Tibial nerve (tissue), 4 donors: ENCODE measurements around the gene GALM. TPM values are rescaled to one million over a fixed set of nuclear protein-coding genes. Genes with fewer than 3 reads are reported as not detected.

ENCODE experiments used
- DNase-seq, 2 donors: peaks; one replicate each; pipeline ENCODE4 v3.0.0-alpha.2; 2019; ENCODE audit warnings: low spot score in 2 of 2
- H3K27ac ChIP-seq, 4 donors: fragments of 200-600 bp; sonication (generic) in 3 of 4; one replicate each; pipeline ENCODE4 v1.5.1; 2017 to 2019; ENCODE audit warnings: mild to moderate bottlenecking in 1 of 4
- H3K27me3 ChIP-seq, 2 donors: fragments of 200-600 bp; sonication (generic) in 1 of 2; one replicate each; pipeline versions ENCODE4 v1.5.1 to v1.6.0; 2017 to 2019
- H3K36me3 ChIP-seq, 3 donors: fragments of 200-600 bp; sonication (generic); one replicate each; pipeline ENCODE4 v1.5.1; 2018 to 2019
- H3K4me1 ChIP-seq, 4 donors: fragments of 200-600 bp; sonication (generic) in 3 of 4; one replicate each; pipeline ENCODE4 v1.5.1; 2017 to 2019
- H3K4me3 ChIP-seq, 4 donors: fragments of 200-600 bp; sonication (generic) in 3 of 4; one replicate each; pipeline ENCODE4 v1.5.1; 2017 to 2019; ENCODE audit warnings: mild to moderate bottlenecking in 1 of 4, moderate library complexity in 1 of 4
- H3K9me3 ChIP-seq, 4 donors: fragments of 200-600 bp; sonication (generic) in 3 of 4; one replicate each; pipeline ENCODE4 v1.5.1; 2017 to 2019
- CTCF ChIP-seq, 5 experiments: fragments of 200-600 bp in 3 of 5; fragments of 450-650 bp in 2 of 5; sonication (generic) in 3 of 5; IDR thresholded peaks; one replicate each; pipeline ENCODE4 v1.5.1; 2016 to 2019; ENCODE audit warnings: antibody characterized with exemption in 5 of 5, mild to moderate bottlenecking in 3 of 5, moderate library complexity in 2 of 5
- EP300 ChIP-seq, 2 donors: sonication (generic); formaldehyde crosslinking; IDR thresholded peaks; one replicate each; pipeline ENCODE4 v1.6.1; 2017; ENCODE audit warnings: antibody characterized with exemption in 2 of 2, mild to moderate bottlenecking in 1 of 2
- POLR2A ChIP-seq, 2 donors: fragments of 450-650 bp; IDR thresholded peaks; one replicate each; pipeline ENCODE4 v1.6.1; 2017; ENCODE audit warnings: antibody characterized with exemption in 2 of 2, mild to moderate bottlenecking in 2 of 2, moderate library complexity in 2 of 2
- WGBS, 2 donors: methylation state at CpG; one replicate each; pipeline ENCODE4 v1.1.5; 2018; 5-methylcytosine and 5-hydroxymethylcytosine counted together
- total RNA-seq, 4 donors: library from RNA; depleted of rRNA; stranded (reverse); fragments of >200 nt; gene quantifications; one replicate each; pipeline ENCODE4 v1.1.0, GENCODE V29; 2016

Gene GALM
- total RNA-seq, 4 donors from 2014 or later, result 20.7 to 57.9 (median 34.2) TPM

- Histone ChIP-seq H3K27me3 (no peaks in the 10 kb centered on the region), H3K36me3 (peaks cover 0 to 81% (median 27%) of the 10 kb centered on the region in 3 donors), H3K4me3 (no peak overlapping the region), H3K27ac (peak overlapping the region in 1 of 4 donors; percentile 18), H3K9me3 (peaks cover 0 to 4% (median 0%) of the 10 kb centered on the region in 4 donors), H3K4me1 (peaks cover 0 to 61% (median 16%) of the 10 kb centered on the region in 4 donors)
- 74 to 75% methylated on average over 3 of the region's 3 CpGs for WGBS, 2 donors
- TF ChIP-seq CTCF (IDR thresholded peaks at IDR 0.05) (no peak), POLR2A (IDR thresholded peaks at IDR 0.05) (no peak), EP300 (IDR thresholded peaks at IDR 0.05) (no peak)
- DNase-seq, result no peak
Measured at GRCh38 chr2:38743672-38744398, 77.9 kb downstream of the GALM start.

DNA sequence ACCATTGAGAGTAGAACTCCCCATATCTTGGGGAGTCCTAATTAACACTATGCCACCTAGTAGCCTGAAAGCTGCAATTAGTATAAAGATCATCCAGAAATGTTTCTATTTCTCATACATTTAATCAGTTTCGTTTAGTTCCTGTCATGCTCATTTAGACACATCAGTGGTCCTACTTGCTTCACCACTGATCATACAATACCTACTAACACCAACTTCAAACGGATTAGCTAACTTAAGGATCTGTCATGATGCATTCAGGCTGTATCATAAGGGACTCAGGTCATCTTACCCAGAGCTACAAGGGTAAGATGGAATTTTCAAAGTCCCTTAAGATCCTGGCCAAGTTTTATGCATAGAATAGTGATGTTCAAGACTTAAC lies 78.5 kb downstream of the GALM start:
- WGBS, 2 donors, result 49 to 54% methylated on average over 2 of the region's 2 CpGs
- H3K36me3 ChIP-seq, result peaks cover 0 to 79% (median 29%) of the 10 kb centered on the region in 3 donors
- H3K27ac ChIP-seq, result peak overlapping the region in 1 of 4 donors; percentile 18
- peaks cover 0 to 67% (median 20%) of the 10 kb centered on the region in 4 donors for H3K4me1 ChIP-seq
- H3K9me3 ChIP-seq, result peaks cover 0 to 4% (median 0%) of the 10 kb centered on the region in 4 donors
- TF ChIP-seq CTCF (IDR thresholded peaks at IDR 0.05) (no peak), POLR2A (IDR thresholded peaks at IDR 0.05) (no peak), EP300 (IDR thresholded peaks at IDR 0.05) (no peak)
- H3K27me3 ChIP-seq, result no peaks in the 10 kb centered on the region
- no peak for DNase-seq
- no peak overlapping the region for H3K4me3 ChIP-seq

- peaks cover 0 to 74% (median 23%) of the 10 kb centered on the region in 4 donors for H3K4me1 ChIP-seq
- H3K27ac ChIP-seq, result no peak overlapping the region
- H3K36me3 ChIP-seq, result peaks cover 0 to 72% (median 29%) of the 10 kb centered on the region in 3 donors
- DNase-seq, result no peak
- H3K9me3 ChIP-seq, result no peaks in the 10 kb centered on the region
- no peak overlapping the region for H3K4me3 ChIP-seq
- no peaks in the 10 kb centered on the region for H3K27me3 ChIP-seq
- TF ChIP-seq EP300 (IDR thresholded peaks at IDR 0.05), result no peak
- TF ChIP-seq POLR2A (IDR thresholded peaks at IDR 0.05), result no peak
- WGBS, 2 donors, result 84 to 88% methylated on average over 9 of the region's 9 CpGs
Measured at GRCh38 chr2:38745267-38745666, 79.4 kb downstream of the GALM start.

DNA sequence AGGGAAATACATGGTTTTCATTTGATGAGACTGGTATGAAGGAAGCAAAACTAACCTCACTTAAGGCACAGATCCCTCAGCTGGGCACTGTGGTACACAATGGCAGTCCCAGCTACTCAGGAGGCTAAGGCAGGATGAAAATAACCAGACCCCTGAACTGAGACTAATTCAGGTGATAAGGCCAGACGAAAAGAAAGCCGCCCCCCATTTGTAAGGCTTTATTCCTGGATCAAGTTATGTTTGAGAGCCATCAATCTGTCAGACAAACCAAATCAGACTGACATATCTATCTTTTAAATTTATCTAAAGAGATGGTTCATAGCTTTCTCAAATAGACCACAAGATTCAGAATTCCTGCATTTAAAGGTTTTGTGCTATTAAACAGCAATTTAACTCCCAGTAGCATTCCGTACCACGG lies 81.1 kb downstream of the GALM start:
- TF ChIP-seq EP300 (IDR thresholded peaks at IDR 0.05) (no peak), CTCF (IDR thresholded peaks at IDR 0.05) (no peak)
- WGBS, 2 donors, result 77 to 79% methylated on average over 4 of the region's 4 CpGs

DNA sequence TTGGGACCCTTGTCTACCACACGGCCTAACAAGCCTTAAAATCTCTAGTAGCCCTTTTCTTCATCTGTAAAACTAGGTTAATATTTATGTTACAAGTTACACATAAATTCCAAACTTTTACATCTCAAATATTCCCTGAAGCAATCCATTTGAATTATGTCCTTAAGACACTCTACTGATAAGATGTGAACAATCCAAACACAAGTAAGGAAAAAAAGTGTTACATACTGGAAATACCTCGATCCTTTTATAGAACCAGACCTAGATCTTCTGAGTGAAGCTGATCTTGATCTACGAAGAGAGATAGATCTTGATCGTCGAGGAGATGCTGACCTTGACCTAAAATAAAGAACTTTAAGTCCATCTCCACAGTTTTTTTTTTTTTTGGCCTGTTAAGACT lies 81.9 kb downstream of the GALM start:
- Histone ChIP-seq H3K9me3 (no peaks in the 10 kb centered on the region), H3K27ac (peak overlapping the region in 2 of 4 donors; percentile 29 to 41), H3K4me1 (peaks cover 0 to 74% (median 21%) of the 10 kb centered on the region in 4 donors), H3K4me3 (no peak overlapping the region), H3K36me3 (peaks cover 0 to 64% (median 29%) of the 10 kb centered on the region in 3 donors), H3K27me3 (no peaks in the 10 kb centered on the region)
- WGBS, 2 donors, result 78 to 85% methylated on average over 5 of the region's 5 CpGs
- no peak for DNase-seq
- TF ChIP-seq EP300 (IDR thresholded peaks at IDR 0.05) (no peak), CTCF (IDR thresholded peaks at IDR 0.05) (no peak), POLR2A (IDR thresholded peaks at IDR 0.05) (no peak)

More for the DNA sequence above, 81.1 kb downstream of the GALM start:
- Histone ChIP-seq H3K9me3 (no peaks in the 10 kb centered on the region), H3K4me3 (no peak overlapping the region), H3K27ac (peak overlapping the region in 2 of 4 donors; percentile 22 to 29), H3K36me3 (peaks cover 0 to 72% (median 29%) of the 10 kb centered on the region in 3 donors), H3K4me1 (peaks cover 0 to 70% (median 21%) of the 10 kb centered on the region in 4 donors), H3K27me3 (no peaks in the 10 kb centered on the region)
- DNase-seq, result no peak
